Measurements from ENCODE around the gene LRP6.

DNA sequence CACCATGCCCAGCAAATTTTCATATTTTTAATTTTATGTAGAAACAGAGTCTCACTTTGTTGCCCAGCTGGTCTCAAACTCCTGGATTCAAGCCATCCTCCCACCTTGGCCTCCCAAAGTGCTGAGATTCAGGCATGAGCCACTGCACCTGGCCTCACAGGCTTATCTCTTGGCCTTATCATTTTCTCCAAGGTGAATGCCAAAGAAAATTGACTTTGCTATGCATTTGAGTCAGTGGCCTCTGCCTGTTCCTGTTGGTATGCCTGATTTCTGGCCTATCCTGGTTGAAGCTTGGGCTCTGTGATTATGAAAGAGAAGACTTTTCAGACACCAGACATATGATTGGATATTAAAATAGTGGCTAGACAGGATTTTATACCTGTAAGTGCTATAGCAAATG lies 49.0 kb upstream of the LRP6 start:
- TF ChIP-seq POLR2A (IDR thresholded peaks at IDR 0.05): no peak
- no peak for TF ChIP-seq CTCF (IDR thresholded peaks at IDR 0.05)
